ENCODE data around the gene PSMB10. TPM values are rescaled to one million over a fixed set of nuclear protein-coding genes. Genes with fewer than 3 reads are reported as not detected.

The PSMB10 gene
- total and polyA plus RNA-seq, 2 of the 8 experiments (the other 6 are each of a cell fraction or from before 2014, with no cell fraction given) = 32.1 to 61.9 TPM

Small RNA genes within 50 kb of the gene (small RNA-seq; reads per million reads assigned to genes)
- gene NRN1L (ENCODE audit: insufficient read depth) = not detected

Other genes starting within 250 kb of the PSMB10 start
- 33.2 and 35.4 TPM in 2 replicates for gene GFOD2, start 217.5 kb downstream of the PSMB10 start, total RNA-seq (2021; fragmentation: NEBNext Ultra II Directional; extraction: Animal tissue kit (Norgen Biotek cat#: 25700))
- 21.4 and 24.5 TPM in 2 replicates for gene GFOD2, start 217.5 kb downstream of the PSMB10 start, polyA plus RNA-seq (2011; rRNA removed)
- 13.8 and 16.8 TPM in 2 replicates for gene RANBP10, start 130.3 kb downstream of the PSMB10 start, total RNA-seq (2021; fragmentation: NEBNext Ultra II Directional; extraction: Animal tissue kit (Norgen Biotek cat#: 25700))
- 14.2 and 16.3 TPM in 2 replicates for gene RANBP10, start 130.3 kb downstream of the PSMB10 start, polyA plus RNA-seq (2011; rRNA removed)
- gene TSNAXIP1, start 130.0 kb downstream of the PSMB10 start, total RNA-seq (2021; fragmentation: NEBNext Ultra II Directional; extraction: Animal tissue kit (Norgen Biotek cat#: 25700)) = 0.37 and 1.3 TPM in 2 replicates
- 0.39 and 0.94 TPM in 2 replicates for gene TSNAXIP1, start 130.0 kb downstream of the PSMB10 start, polyA plus RNA-seq (2011; rRNA removed)
- gene THAP11, start 94.5 kb downstream of the PSMB10 start, total RNA-seq (2021; fragmentation: NEBNext Ultra II Directional; extraction: Animal tissue kit (Norgen Biotek cat#: 25700)) = 54.8 and 56.4 TPM in 2 replicates
- gene THAP11, start 94.5 kb downstream of the PSMB10 start, polyA plus RNA-seq (2011; rRNA removed) = 50.8 and 61.7 TPM in 2 replicates
- 219 and 229 TPM in 2 replicates for gene NUTF2, start 89.9 kb downstream of the PSMB10 start, total RNA-seq (2021; fragmentation: NEBNext Ultra II Directional; extraction: Animal tissue kit (Norgen Biotek cat#: 25700))
- 377 and 382 TPM in 2 replicates for gene NUTF2, start 89.9 kb downstream of the PSMB10 start, polyA plus RNA-seq (2011; rRNA removed)
- gene CENPT, start 89.2 kb downstream of the PSMB10 start, total RNA-seq (2021; fragmentation: NEBNext Ultra II Directional; extraction: Animal tissue kit (Norgen Biotek cat#: 25700)) = 42.2 and 42.4 TPM in 2 replicates
- 53.4 and 82.7 TPM in 2 replicates for gene CENPT, start 89.2 kb downstream of the PSMB10 start, polyA plus RNA-seq (2011; rRNA removed)
- 72.7 and 73.4 TPM in 2 replicates for gene EDC4, start 63.8 kb downstream of the PSMB10 start, total RNA-seq (2021; fragmentation: NEBNext Ultra II Directional; extraction: Animal tissue kit (Norgen Biotek cat#: 25700))
- gene EDC4, start 63.8 kb downstream of the PSMB10 start, polyA plus RNA-seq (2011; rRNA removed) = 58.5 and 84.4 TPM in 2 replicates
- gene NRN1L, start 52.0 kb downstream of the PSMB10 start, total RNA-seq (2021; fragmentation: NEBNext Ultra II Directional; extraction: Animal tissue kit (Norgen Biotek cat#: 25700)) = 4.1 and 4.9 TPM in 2 replicates
- 35.2 and 49.3 TPM in 2 replicates for gene NRN1L, start 52.0 kb downstream of the PSMB10 start, polyA plus RNA-seq (2011; rRNA removed)
- gene PSKH1, start 43.6 kb downstream of the PSMB10 start, total RNA-seq (2021; fragmentation: NEBNext Ultra II Directional; extraction: Animal tissue kit (Norgen Biotek cat#: 25700)) = 24.8 and 25.4 TPM in 2 replicates
- gene PSKH1, start 43.6 kb downstream of the PSMB10 start, polyA plus RNA-seq (2011; rRNA removed) = 51.0 and 55.8 TPM in 2 replicates
- gene CTRL, start 5.0 kb downstream of the PSMB10 start, total RNA-seq (2021; fragmentation: NEBNext Ultra II Directional; extraction: Animal tissue kit (Norgen Biotek cat#: 25700)) = 1.7 and 5.0 TPM in 2 replicates
- gene CTRL, start 5.0 kb downstream of the PSMB10 start, polyA plus RNA-seq (2011; rRNA removed) = 4.0 and 4.2 TPM in 2 replicates
- gene LCAT, start 7.3 kb upstream of the PSMB10 start, total RNA-seq (2021; fragmentation: NEBNext Ultra II Directional; extraction: Animal tissue kit (Norgen Biotek cat#: 25700)) = 14.9 and 19.6 TPM in 2 replicates
- 9.4 and 11.6 TPM in 2 replicates for gene LCAT, start 7.3 kb upstream of the PSMB10 start, polyA plus RNA-seq (2011; rRNA removed)
- 41.3 and 46.6 TPM in 2 replicates for gene SLC12A4, start 31.8 kb upstream of the PSMB10 start, total RNA-seq (2021; fragmentation: NEBNext Ultra II Directional; extraction: Animal tissue kit (Norgen Biotek cat#: 25700))
- gene SLC12A4, start 31.8 kb upstream of the PSMB10 start, polyA plus RNA-seq (2011; rRNA removed) = 49.3 and 66.6 TPM in 2 replicates
- gene DPEP3, start 43.6 kb upstream of the PSMB10 start, total RNA-seq (2021; fragmentation: NEBNext Ultra II Directional; extraction: Animal tissue kit (Norgen Biotek cat#: 25700)) = 9.9 and 10.6 TPM in 2 replicates
- gene DPEP3, start 43.6 kb upstream of the PSMB10 start, polyA plus RNA-seq (2011; rRNA removed) = 6.5 and 12.7 TPM in 2 replicates
- gene DPEP2, start 62.6 kb upstream of the PSMB10 start, total RNA-seq (2021; fragmentation: NEBNext Ultra II Directional; extraction: Animal tissue kit (Norgen Biotek cat#: 25700)) = not detected in 2 replicates
- 0.05 TPM in 1 of 2 replicates, not detected in the other for gene DPEP2, start 62.6 kb upstream of the PSMB10 start, polyA plus RNA-seq (2011; rRNA removed)
- gene DPEP2NB, start 79.1 kb upstream of the PSMB10 start, total RNA-seq (2021; fragmentation: NEBNext Ultra II Directional; extraction: Animal tissue kit (Norgen Biotek cat#: 25700)) = not detected in 2 replicates
- gene DPEP2NB, start 79.1 kb upstream of the PSMB10 start, polyA plus RNA-seq (2011; rRNA removed) = not detected in 2 replicates
- gene DDX28, start 86.4 kb upstream of the PSMB10 start, total RNA-seq (2021; fragmentation: NEBNext Ultra II Directional; extraction: Animal tissue kit (Norgen Biotek cat#: 25700)) = 16.8 and 17.2 TPM in 2 replicates
- gene DDX28, start 86.4 kb upstream of the PSMB10 start, polyA plus RNA-seq (2011; rRNA removed) = 28.1 and 30.3 TPM in 2 replicates
- 24.5 and 27.0 TPM in 2 replicates for gene DUS2, start 86.4 kb upstream of the PSMB10 start, total RNA-seq (2021; fragmentation: NEBNext Ultra II Directional; extraction: Animal tissue kit (Norgen Biotek cat#: 25700))
- 17.2 and 20.9 TPM in 2 replicates for gene DUS2, start 86.4 kb upstream of the PSMB10 start, polyA plus RNA-seq (2011; rRNA removed)
- 30.2 and 34.5 TPM in 2 replicates for gene NFATC3, start 148.5 kb upstream of the PSMB10 start, total RNA-seq (2021; fragmentation: NEBNext Ultra II Directional; extraction: Animal tissue kit (Norgen Biotek cat#: 25700))
- gene NFATC3, start 148.5 kb upstream of the PSMB10 start, polyA plus RNA-seq (2011; rRNA removed) = 12.0 and 17.6 TPM in 2 replicates

Data from H1 (cell line).